GM21723 (cell line): Measurements from ENCODE around the gene TMC7.
A peak's percentile ranks its signal among the peaks of the same experiment; 100 is the strongest.

Experiments used
- ATAC-seq: cut with Tn5 transposase; IDR thresholded peaks from one replicate; pipeline ENCODE4 v1.9.1; 2021; ENCODE audit warnings: mild to moderate bottlenecking, moderate library complexity; ENCODE audit not compliant: unreplicated experiment

Gene TMC7

DNA sequence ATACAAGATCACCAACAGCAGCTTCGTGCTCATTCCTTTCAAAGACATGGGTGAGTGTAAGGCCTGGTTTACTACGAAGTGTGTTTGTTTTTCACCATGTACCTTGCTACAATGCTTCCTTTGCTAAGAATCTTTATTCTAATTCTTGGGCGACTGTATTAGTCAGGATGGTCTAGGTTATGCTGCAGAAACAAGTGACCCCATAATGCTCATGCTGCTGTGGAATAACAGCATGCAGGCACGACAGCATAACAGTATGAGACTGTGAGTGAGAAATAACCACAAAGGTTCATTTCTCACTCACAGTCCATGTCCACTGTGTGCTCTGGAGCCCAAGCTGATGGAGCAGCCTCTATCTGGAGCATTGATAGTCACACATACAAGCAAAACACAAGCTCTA is 38.0 kb downstream of the TMC7 start:
- ATAC-seq: no peak

DNA sequence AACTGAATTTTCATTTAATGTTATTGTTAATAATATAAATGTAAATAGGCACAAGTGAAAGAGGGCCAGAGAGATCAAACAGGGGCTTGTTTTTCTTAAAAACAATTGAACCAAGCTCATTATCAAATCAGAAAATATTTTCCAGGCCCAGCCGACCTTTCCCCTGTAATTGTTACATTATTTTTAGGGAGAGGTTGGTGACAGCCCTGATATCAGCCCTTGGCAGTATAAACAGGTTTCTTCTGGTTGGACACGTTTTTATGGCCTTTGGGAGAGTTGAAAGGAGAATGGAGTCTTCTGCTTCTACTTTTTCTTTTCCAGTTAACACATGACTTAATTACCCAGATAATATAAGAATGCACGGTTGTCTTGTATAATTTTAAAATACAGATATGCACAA is 43.7 kb downstream of the TMC7 start:
- no peak for ATAC-seq

DNA sequence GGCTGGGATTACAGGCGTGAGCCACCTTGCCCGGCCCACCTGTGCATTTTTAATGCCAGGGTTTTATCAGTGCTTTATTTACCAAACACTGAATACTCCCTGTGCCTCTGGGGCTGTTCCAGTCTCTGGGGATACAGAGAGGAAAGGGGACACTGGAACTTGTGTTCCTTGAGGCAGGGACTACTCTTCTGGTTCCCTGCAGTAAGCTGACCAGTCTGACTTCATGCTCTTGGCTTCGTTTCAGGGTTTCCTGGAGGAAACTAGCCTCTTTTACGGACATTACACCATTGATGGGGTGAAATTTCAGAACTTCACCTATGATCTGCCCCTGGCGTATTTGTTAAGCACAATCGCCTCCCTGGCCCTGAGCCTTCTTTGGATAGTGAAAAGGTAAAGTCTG is 46.2 kb downstream of the TMC7 start:
- ATAC-seq: no peak

DNA sequence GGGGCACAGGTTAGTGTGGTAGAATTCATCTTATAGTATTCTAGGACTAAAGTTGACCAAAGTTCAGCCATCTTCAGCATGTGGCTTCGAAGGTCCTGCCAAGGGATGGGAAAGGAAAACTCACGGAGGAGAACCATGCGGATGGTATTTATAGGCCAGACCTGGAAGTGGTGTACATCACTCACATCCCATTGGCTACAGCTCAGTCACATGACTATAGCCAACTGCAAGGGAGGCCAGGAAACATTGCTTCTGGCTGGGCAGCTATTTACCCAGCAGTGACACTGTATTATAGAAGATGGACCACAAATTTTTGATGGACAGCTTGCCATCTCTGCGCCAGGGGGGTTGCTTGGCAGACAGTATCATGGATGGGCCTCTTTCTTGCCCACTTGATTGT is 48.0 kb downstream of the TMC7 start:
- ATAC-seq: no peak

DNA sequence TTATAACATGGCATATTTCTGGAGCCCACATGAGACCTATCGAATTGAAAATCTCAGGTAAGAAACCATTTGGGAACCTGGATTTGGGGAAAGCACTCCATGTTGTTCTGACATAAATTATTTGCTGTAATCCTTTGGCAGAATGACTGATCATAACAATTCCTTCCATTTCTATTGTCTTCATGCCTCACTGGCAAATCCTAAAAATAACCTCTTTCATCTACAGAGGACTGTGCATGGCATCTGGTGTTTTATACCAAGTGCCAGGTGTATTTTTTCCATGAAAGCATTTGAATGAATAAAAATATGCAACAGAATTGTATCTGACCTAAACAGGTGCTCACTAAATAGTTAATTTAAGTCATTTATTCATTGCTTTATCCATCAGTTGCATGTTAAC is 50.0 kb downstream of the TMC7 start:
- ATAC-seq: no peak

DNA sequence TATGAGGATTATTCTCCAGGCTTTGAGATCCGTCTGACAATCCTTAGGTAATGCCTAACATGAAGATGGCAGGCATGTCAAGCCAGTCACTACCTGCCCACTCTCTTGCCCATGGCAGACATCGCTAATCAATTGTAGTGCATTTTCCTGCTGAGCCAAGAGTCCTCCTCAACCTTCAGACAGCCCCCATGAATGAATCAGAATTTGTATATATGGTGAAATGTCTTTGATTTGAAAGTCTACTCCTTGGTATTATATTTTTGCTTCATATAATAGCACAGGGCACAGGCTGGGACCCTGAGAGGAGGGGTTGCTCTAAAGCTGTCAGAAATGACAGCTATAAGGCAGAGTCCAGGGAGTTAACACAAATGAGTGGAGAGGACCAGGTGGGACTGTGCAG is 56.7 kb downstream of the TMC7 start:
- ATAC-seq: no peak

DNA sequence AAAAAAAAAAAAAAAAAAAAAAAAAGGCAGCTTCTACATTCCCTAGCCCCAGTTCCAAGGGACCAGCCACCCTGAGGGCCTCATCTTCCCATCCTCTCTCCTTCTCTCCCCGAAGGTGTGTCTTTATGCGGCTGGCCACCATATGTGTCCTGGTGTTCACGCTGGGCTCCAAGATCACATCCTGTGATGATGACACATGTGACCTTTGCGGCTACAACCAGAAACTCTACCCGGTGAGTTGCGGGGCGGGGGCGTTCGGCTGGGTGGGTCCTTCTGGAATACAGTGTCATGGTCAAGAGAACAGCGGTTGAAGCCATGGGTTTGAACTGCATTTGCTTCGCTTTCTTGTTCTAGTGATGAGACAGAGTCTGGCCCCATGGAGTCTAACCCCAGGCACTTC is 61.0 kb downstream of the TMC7 start:
- no peak for ATAC-seq

DNA sequence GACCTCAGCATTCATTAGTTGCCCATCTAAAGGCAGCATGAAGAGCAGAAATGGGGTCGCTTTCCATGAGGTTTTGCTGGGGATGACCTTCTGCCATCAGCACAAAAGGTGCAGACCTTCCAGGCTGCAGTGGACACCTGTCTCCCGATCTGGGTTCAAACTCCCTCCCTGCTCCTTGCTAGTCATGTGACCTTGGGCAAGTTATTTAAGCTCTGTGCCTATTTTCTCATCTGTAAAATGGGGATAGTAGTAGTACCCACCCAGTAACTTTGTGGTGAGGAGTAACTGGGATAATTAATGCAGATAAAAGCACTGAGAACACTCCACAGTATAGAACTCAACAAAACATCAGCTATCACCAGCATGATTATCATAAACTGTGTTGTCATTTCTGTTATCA is 62.3 kb downstream of the TMC7 start:
- ATAC-seq: no peak

DNA sequence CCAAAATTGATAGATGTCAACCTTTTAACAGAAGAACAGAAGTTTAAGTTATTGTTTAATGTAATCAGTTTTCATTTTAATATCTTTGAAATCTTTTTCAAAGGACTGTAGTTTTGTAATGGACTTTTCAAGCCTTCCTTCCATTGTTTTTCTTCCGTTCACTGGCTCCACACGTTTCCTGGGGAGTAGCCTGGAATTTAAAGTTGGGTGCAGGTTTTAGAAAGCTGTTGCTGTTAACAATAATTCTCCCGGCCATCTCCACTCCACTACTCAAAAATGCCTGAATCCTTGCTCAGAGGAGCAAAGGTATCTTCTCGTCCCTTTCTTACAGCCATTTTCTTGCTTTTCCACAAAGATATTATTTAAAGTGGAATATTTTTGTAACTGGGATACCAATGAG is 79.0 kb downstream of the TMC7 start:
- no peak for ATAC-seq

DNA sequence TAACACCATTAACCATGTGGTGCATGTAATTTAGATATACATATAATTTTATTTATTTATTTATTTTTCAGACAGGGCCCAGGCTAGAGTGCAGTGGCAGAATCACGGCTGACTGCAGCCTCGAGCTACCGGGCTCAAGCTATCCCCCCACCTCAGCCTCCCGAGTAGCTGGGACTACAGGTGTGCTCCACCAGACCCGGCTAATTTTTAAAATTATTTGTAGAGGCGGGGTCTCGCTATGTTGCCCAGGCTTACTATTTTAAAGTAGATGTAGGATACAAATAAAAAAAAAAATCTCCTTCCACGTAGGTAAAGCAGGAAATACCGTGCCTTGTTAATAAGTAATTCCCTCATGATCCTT is 83.2 kb downstream of the TMC7 start:
- ATAC-seq: no peak

DNA sequence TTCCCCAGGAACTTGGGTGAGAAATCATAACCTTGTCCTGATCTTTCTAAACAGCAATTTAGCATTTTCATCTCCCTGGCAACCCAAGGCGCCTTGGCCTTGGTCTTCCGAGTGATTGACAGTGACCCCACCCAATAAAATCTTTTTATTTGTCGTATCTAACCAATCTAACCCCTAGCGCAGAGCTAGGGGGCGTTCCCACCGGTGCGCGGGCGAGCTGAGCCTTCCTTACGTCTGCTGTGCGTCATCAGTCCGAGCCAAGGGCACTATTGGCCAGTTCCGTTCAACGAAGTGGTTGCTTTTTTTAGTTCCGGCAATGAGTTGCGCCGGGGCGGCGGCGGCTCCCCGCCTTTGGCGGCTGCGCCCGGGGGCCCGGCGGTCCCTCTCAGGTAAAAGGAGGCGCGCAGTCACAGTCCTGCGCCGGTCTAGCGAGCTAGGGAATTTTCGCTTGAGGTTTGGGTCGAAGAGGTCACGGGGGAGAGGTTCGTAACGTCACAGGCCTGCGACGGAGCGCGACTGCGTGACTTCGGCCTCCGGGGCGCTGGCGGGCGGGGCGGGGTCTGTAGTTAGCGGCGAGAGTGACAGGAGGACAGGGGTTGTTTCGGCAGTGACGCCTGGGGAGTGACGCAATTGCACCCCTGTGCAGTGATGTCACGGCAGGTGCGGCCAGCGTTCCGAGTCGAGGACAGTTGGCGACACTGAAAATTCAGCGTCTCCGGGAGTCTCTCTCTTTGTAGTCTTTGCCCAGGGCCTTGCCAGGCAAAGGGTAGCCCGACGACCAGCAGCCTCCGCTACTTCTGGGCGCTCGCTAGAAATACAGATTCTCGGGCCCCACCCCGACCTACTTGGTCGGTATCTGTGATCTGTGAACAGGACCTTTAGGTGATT is 83.9 kb downstream of the TMC7 start, which contains the start of gene COQ7:
TSS of gene COQ7 (plus strand) at position 266 of the 888 bp plus-strand sequence. CDS start at position 317, 51 bp downstream.
- ATAC-seq: peak; percentile 88

DNA sequence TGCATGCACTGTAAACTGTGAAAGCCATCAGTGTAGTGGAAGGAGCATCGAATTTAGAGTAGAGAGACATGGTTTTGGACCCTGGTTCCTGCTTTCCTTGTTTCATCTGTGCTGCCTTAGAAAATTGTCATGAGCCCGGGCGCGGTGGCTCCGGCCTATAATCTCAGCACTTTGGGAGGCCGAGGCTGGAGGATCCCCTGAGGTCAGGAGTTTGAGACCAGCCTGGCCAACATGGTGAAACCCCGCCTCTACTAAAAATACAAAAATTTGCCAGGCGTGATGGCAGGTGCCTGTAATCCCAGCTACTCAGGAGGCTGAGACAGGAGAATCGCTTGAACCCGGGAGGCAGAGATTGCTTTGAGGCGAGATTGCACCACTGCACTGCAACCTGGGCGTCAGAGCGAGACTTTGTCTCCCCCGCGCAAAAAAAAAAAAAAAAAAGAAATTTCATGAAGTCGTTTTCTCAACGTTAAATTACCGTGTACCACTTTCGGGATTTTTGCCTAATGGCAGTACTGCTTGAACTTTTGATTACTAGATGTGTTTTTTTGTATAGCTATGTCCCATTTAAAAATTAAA is 84.6 kb downstream of the TMC7 start:
- no peak for ATAC-seq

DNA sequence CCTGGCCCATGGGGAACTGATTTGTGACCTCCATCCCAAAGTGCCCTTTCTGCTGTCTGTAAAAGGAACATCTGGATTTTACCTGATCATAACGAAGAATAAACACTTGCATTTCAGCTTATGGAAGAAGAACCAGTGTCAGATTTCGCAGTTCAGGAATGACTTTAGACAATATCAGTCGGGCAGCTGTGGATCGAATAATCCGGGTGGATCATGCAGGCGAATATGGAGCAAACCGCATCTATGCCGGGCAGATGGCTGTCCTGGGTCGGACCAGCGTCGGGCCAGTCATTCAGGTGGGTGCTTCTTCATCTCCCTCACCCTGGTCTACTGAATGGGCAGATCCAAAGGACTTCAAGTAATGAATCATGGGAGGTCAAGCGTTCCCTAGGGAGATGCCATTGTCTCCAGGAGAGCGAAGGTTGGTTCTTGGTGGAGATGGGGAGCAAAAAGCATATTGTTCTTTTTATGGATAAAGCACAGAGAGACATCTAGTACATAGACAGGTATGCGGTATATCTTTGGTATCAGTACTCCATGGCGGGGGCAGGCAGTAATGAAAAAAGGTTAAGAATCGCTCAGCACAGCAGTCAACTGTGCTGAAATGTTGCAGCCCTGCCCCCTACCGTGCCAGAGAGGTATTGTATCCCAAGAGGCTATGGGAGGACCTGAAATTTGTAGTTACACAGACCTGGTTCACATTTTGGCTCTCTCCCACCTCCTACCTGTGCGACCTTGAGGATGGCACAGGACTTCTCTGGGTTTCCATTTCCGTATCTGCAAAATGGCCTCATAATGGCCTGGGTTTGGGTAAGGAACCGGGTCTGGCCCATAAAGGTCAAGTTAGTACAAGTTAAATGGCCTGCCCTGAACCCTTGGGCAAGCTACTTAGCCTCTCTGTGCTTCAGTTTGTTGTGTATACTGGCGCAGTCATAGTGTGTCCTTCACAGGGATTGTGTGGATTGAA is 88.4 kb downstream of the TMC7 start:
- no peak for ATAC-seq

DNA sequence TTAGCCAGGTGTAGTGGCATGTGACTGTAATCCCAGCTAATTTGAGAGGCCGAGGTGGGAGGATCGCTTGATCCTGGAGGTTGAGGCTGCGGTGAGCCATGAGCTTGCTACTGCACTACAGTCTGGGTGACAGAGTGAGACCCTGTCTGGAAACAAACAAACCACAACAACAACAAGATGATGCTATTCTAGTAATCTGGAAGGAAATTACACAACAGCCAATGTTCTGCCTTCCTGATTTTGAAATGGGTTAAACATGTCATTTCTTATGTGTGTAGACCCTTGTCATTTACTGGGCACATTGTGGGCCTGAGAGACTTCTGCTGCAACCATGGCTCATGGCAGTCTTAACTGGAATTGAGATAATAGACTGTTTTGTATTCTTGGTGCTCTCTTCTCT is 89.6 kb downstream of the TMC7 start:
- ATAC-seq: no peak

DNA sequence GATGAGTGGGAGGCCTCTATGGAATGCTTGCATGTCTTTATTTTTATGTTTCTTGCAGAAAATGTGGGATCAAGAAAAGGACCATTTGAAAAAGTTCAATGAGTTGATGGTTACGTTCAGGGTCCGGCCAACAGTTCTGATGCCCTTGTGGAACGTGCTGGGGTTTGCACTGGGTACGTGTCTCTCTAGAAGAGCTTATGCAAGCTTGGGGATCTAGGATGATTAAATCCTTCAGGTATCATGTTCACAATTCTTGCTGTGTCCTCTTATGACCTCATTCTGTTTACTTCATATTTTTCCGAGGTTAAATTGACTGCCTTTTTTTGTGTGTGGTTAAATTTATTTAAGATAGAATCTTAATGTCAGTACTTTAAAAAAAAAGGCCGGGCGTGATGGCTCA is 90.1 kb downstream of the TMC7 start:
- ATAC-seq: no peak

DNA sequence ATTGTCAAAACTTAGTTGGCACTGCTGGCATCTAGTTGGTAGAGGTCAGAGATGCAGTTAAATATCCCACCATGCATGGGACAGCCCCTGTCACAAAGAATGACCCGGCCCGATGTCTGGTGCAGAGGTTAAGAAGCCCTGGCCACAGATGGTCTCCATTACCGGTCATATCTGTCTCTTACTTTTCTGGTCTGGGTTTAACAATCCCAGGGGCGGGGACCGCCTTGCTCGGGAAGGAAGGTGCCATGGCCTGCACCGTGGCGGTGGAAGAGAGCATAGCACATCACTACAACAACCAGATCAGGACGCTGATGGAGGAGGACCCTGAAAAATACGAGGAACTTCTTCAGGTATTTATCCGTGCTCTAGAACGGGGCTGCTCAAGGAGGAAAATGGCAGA is 91.8 kb downstream of the TMC7 start:
- no peak for ATAC-seq

DNA sequence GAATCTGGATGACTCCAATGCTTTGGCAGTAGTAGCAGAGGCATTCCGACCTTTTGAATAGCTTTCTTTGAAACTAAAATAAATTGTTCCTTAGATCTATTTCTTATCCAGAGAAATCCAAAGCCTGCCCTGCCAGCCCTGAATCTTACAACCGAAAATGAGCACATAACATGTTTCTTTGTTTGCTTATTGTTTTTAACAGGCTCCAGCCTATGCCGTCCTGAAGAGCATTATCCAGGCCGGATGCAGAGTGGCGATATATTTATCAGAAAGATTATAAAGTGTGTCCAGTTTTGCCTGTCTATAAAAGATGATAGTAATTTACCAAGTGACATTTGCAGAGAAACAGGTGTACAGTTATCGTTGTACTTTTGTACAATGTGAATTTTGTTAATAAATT is 94.1 kb downstream of the TMC7 start:
- ATAC-seq: no peak

DNA sequence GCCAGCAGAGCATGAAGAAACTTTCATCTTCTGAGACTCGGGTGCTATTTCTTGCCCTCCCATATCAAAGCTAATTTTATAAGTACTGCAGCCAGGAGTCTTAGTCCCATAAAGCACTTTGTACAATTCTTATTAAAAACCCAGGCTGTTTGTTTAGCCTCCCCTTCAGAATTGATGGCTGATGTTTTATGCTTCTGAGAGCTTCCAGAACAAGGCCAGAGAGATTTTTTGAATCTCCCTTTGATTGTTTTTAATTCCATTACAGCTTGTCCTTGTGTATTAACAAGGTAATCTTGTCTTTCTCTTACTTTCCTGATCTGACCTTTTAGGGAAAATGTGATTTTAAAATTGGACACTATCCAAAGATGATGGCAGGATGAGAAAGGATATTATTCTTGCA is 99.9 kb downstream of the TMC7 start:
- ATAC-seq: no peak

DNA sequence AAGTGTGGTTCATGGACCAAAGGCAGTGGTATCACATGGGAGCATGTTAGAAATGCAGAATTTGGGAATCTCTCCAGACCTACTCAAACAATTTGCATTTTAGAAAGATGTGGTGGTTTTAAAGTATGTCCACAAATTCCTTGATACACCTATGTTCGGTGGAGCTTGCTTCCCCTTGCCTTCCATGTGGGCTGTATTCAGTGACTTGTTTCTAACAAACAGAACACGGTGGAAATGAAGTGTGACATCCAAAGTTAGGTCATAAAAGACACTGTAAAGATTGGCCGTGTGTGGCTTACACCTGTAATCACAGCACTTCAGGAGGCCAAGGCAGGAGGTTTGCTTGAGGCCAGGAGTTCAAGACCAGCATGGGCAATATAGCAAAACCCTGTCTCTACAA is 100.4 kb downstream of the TMC7 start:
- ATAC-seq: no peak

DNA sequence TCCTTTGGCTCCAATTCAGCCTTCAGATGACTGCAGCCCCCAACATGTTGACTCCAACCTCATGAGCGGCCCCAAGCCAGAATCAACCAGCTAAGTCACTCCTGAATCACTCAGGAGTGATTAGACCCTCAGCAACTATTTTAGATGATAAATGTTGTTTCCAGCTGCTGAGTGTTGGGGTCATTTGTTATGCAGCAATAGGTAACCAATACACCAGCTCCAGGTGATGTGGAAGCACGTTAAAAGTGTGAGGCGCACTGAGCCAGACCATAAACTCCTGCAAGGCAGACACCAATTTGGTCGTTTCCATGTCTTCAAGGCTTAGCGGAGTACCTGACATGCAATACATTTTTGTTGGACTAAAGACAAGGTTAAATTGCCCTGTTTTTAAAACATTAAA is 101.1 kb downstream of the TMC7 start:
- ATAC-seq: no peak

DNA sequence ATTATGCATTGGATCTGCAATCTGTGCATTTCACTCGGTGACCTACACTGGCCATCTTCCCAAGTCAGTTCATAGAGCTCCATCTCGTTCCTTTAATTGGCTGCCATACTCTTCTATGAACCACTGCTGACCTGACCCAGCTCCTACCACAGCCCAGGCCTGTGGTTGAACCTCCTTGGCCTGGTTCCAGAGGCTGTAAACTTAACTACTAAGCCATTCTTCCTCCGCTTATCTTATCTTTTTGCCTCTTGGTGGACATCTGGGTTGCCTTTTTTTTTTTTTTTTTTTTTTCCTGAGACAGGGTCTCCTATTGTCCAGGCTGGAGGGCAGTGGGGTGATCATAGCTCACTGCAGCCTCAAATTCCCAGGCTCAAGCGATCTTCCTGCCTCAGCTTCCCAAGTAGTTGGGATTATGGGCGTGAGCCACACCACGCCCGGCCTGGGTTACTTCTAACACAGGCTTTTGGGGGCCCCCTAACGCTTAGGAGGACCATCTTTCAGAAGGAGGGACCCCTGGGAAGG is 102.0 kb downstream of the TMC7 start:
- no peak for ATAC-seq
